ENCODE results near the gene CDKN1C. TPM values are rescaled to one million over a fixed set of nuclear protein-coding genes. Genes with fewer than 3 reads are reported as not detected.

CDKN1C gene
- total and polyA plus RNA-seq, 2 of the 8 experiments (the other 6 are each of a cell fraction or from before 2014, with no cell fraction given), result 12.8 to 14.1 TPM

DNA sequence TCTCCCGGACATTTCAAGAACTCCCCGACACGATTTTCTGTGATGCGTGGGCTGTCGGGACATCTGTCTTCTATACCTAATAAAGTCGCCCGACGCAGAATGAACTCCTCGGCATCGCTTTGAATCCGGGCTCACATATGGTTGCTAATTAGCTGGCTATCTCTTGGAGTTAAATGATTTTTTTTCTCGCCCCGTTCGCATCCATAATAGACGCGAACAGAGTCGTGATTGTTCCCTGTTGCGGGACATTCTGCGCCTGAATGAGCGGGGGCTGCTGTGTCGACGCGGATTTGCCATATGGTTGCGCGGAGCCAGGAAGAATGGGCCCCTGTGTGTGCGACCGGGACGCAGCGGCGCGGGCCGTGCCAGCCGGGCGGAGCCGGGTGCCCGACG lies 16.4 kb downstream of the CDKN1C start:
- Histone ChIP-seq H2BK120ac (replicated peaks; ENCODE audit: low read depth, low read length) (no peak overlapping the region), H3K27me3 (replicated peaks in 1 of 4; ENCODE audit: control insufficient read depth in 3 of 4, extremely low read depth in 1 of 4, insufficient read depth in 3 of 4, low read length in 3 of 4) (peaks cover 41 to 83% (median 73%) of the 10 kb centered on the region in 4 experiments), H2BK15ac (ENCODE audit: low read length) (no peak overlapping the region), H3K56ac (replicated peaks; ENCODE audit: insufficient read length, low read depth, low read length) (no peak overlapping the region), H2BK12ac (ENCODE audit: low read depth, low read length) (no peak overlapping the region), H3K4me2 (ENCODE audit: insufficient read depth in 1 of 2, low read depth in 2 of 2, low read length in 2 of 2) (peak overlapping the region; percentile 59 to 67), H3K79me1 (ENCODE audit: low read depth, low read length) (no peaks in the 10 kb centered on the region), H3K9me3 (ENCODE audit: insufficient read depth in 2 of 2, low read depth in 1 of 2, low read length in 1 of 2) (peaks cover 8 to 10% of the 10 kb centered on the region in 2 experiments; a peak in 2 of 4 replicates), H4K91ac (replicated peaks; ENCODE audit: insufficient read length, low read length) (no peak overlapping the region), H3K18ac (ENCODE audit: extremely low read depth, low read length) (no peak overlapping the region; the same call in 1 of the 2 replicates), H3K23ac (ENCODE audit: insufficient read length) (no peak overlapping the region), H3K36me3 (ENCODE audit: control insufficient read depth in 2 of 4, insufficient read depth in 4 of 4, low read length in 3 of 4) (peaks cover 0 to 4% (median 0%) of the 10 kb centered on the region in 4 experiments; a peak in 1 of 8 replicates), H2AK5ac (ENCODE audit: low read depth, low read length) (no peak overlapping the region), H4K5ac (ENCODE audit: insufficient read length, low read depth, low read length) (no peak overlapping the region), H3K4ac (replicated peaks; ENCODE audit: insufficient read length, low read depth, low read length) (no peak overlapping the region), H3K23me2 (ENCODE audit: low read depth, low read length) (peaks cover 2% of the 10 kb centered on the region; the same call in 1 of the 2 replicates), H3K4me1 (replicated peaks in 1 of 4; ENCODE audit: control insufficient read depth in 3 of 4, insufficient read depth in 4 of 4, low read length in 3 of 4) (peaks cover 4 to 32% (median 18%) of the 10 kb centered on the region in 4 experiments; a peak in 6 of 7 replicates), H2BK5ac (ENCODE audit: low read depth, low read length) (no peak overlapping the region), H4K20me1 (replicated peaks in 1 of 2; ENCODE audit: control insufficient read depth in 1 of 2, insufficient read depth in 2 of 2, low read length in 2 of 2) (no peaks in the 10 kb centered on the region), H3K27ac (ENCODE audit: low read depth, low read length) (no peak overlapping the region), H3K9ac (replicated peaks in 1 of 4; ENCODE audit: extremely low read depth in 1 of 4, low read depth in 3 of 4, low read length in 3 of 4) (no peak overlapping the region), H3K14ac (ENCODE audit: insufficient read length) (no peak overlapping the region), H4K8ac (ENCODE audit: extremely low read depth, insufficient read depth, low read length) (peak overlapping the region; percentile 94), H2AFZ (ENCODE audit: low read length) (no peak overlapping the region), H2BK20ac (ENCODE audit: low read length) (no peak overlapping the region), H3K79me2 (ENCODE audit: control insufficient read depth in 1 of 2, insufficient read depth in 2 of 2, low read length in 2 of 2) (no peaks in the 10 kb centered on the region), H3K4me3 (ENCODE audit: extremely low read depth in 1 of 4, insufficient read depth in 2 of 4, low read depth in 3 of 4, low read length in 4 of 4) (peak overlapping the region in 2 of 4 experiments; percentile 26 to 47; a peak in 3 of 8 replicates)
- 17% methylated on average over 36 of the region's 37 CpGs; no CpG with 5 or more reads in 1 of the 2 experiments for WGBS, 2 experiments (ENCODE audit: extremely low coverage in 1 of 2, insufficient coverage in 1 of 2, insufficient read length in 1 of 2, insufficient replicate concordance in 2 of 2, low coverage in 1 of 2, low lambda C conversion rate in 2 of 2, missing lambda C conversion rate in 1 of 2)
- TF ChIP-seq SP1 (IDR thresholded peaks at IDR 0.05; ENCODE audit: low read depth, low read length), result no peak
- TF ChIP-seq EZH2 (IDR thresholded peaks at IDR 0.05; ENCODE audit: low read depth, low read length, severe bottlenecking), result peak; percentile 78
- POLR2A ChIA-PET (ENCODE audit: partially characterized antibody), result interaction anchor here (1.0 kb wide), 1 partner anchor 81 kb away, joined by 3 read pairs; no protein-coding TSS in a partner anchor
- DNase-seq (ENCODE audit: low read depth in 1 of 2, low spot score in 2 of 2), result no peak
- CTCF ChIA-PET (ENCODE audit: partially characterized antibody), result interaction anchor here (1.5 to 2.3 kb wide), 3 partner anchors 19 to 337 kb away, joined by 4 to 10 read pairs (median 6); no protein-coding TSS in a partner anchor
- no peak for FAIRE-seq

Measured in H1 (cell line).